HUES48 (cell line): ENCODE data around the gene PRKCQ.
"Not testable (repeated sequence)": the region's sequence is repeated elsewhere in the genome, so short reads cannot be mapped to it uniquely, and the experiment has no call there.

ENCODE experiments used
- H3K27ac ChIP-seq: one replicate; pipeline ENCODE4 v1.7.0; 2013; ENCODE audit warnings: low read depth, low read length, inconsistent platforms
- H3K27me3 ChIP-seq: 2 replicates; pipeline ENCODE4 v1.6.1; 2013; ENCODE audit warnings: mild to moderate bottlenecking, low read length; ENCODE audit not compliant: control insufficient read depth, insufficient read depth
- H3K36me3 ChIP-seq: 2 replicates; pipeline ENCODE4 v1.6.1; 2013; ENCODE audit warnings: low read length; ENCODE audit not compliant: control insufficient read depth, insufficient read depth
- H3K4me1 ChIP-seq: 2 replicates; pipeline ENCODE4 v1.6.1; 2013; ENCODE audit warnings: mild to moderate bottlenecking, low read length; ENCODE audit not compliant: control insufficient read depth, insufficient read depth
- H3K4me3 ChIP-seq: 2 replicates; pipeline ENCODE4 v1.5.1; 2013; ENCODE audit warnings: mild to moderate bottlenecking, low read depth, low read length
- H3K9ac ChIP-seq: 2 replicates; pipeline ENCODE4 v1.6.1; 2013; ENCODE audit warnings: mild to moderate bottlenecking, low read depth, low read length, moderate library complexity
- H3K9me3 ChIP-seq: 2 replicates; pipeline ENCODE4 v1.6.1; 2013; ENCODE audit warnings: low read length; ENCODE audit not compliant: control insufficient read depth, insufficient read depth

Gene PRKCQ

GRCh38 chr10:6473901-6474370, 106.1 kb downstream of the PRKCQ start:
- H3K27ac ChIP-seq: no peak overlapping the region
- no peak overlapping the region for H3K9ac ChIP-seq
- H3K4me3 ChIP-seq: no peak overlapping the region
- 0 out of 2 replicates have a peak, but pooled peaks cover 6% of the 10 kb centered on the region for H3K36me3 ChIP-seq
- no peaks in the 10 kb centered on the region for H3K4me1 ChIP-seq
- no peaks in the 10 kb centered on the region for H3K9me3 ChIP-seq
- H3K27me3 ChIP-seq: no peaks in the 10 kb centered on the region

- Histone ChIP-seq H3K27ac (no peak overlapping the region), H3K9ac (no peak overlapping the region), H3K9me3 (no peaks in the 10 kb centered on the region), H3K36me3 (0 out of 2 replicates have a peak, but pooled peaks cover 6% of the 10 kb centered on the region), H3K4me3 (no peak overlapping the region), H3K4me1 (no peaks in the 10 kb centered on the region), H3K27me3 (no peaks in the 10 kb centered on the region)
Measured at GRCh38 chr10:6473430-6473829, 106.6 kb downstream of the PRKCQ start.

- not testable (repeated sequence) for H3K36me3 ChIP-seq, H3K9me3 ChIP-seq, H3K4me3 ChIP-seq, H3K9ac ChIP-seq, H3K4me1 ChIP-seq, H3K27ac ChIP-seq, H3K27me3 ChIP-seq
Measured at GRCh38 chr10:6472710-6473005, 107.4 kb downstream of the PRKCQ start.

GRCh38 chr10:6470894-6471618, 109.0 kb downstream of the PRKCQ start:
- Histone ChIP-seq H3K36me3 (no peaks in the 10 kb centered on the region), H3K27ac (no peak overlapping the region), H3K4me1 (no peaks in the 10 kb centered on the region), H3K4me3 (no peak overlapping the region), H3K27me3 (no peaks in the 10 kb centered on the region), H3K9me3 (no peaks in the 10 kb centered on the region), H3K9ac (no peak overlapping the region)

- Histone ChIP-seq H3K27ac (no peak overlapping the region), H3K36me3 (no peaks in the 10 kb centered on the region), H3K4me1 (no peaks in the 10 kb centered on the region), H3K4me3 (no peak overlapping the region), H3K27me3 (no peaks in the 10 kb centered on the region), H3K9me3 (no peaks in the 10 kb centered on the region), H3K9ac (no peak overlapping the region)
Measured at GRCh38 chr10:6469661-6470060, 110.4 kb downstream of the PRKCQ start.

- Histone ChIP-seq H3K4me3 (no peak overlapping the region), H3K27me3 (no peaks in the 10 kb centered on the region), H3K27ac (no peak overlapping the region), H3K9me3 (no peaks in the 10 kb centered on the region), H3K36me3 (no peaks in the 10 kb centered on the region; the same call in 1 of the 2 replicates), H3K9ac (no peak overlapping the region), H3K4me1 (no peaks in the 10 kb centered on the region)
Measured at GRCh38 chr10:6465854-6466601, 114.0 kb downstream of the PRKCQ start.

- no peaks in the 10 kb centered on the region for H3K4me1 ChIP-seq
- H3K36me3 ChIP-seq: no peaks in the 10 kb centered on the region; the same call in 1 of the 2 replicates
- no peak overlapping the region for H3K27ac ChIP-seq
- H3K9me3 ChIP-seq: no peaks in the 10 kb centered on the region
- H3K4me3 ChIP-seq: no peak overlapping the region
- H3K9ac ChIP-seq: no peak overlapping the region
- H3K27me3 ChIP-seq: no peaks in the 10 kb centered on the region
Measured at GRCh38 chr10:6465437-6465836, 114.6 kb downstream of the PRKCQ start.

- no peaks in the 10 kb centered on the region for H3K4me1 ChIP-seq
- no peaks in the 10 kb centered on the region for H3K9me3 ChIP-seq
- H3K9ac ChIP-seq: no peak overlapping the region
- no peak overlapping the region for H3K27ac ChIP-seq
- no peaks in the 10 kb centered on the region; the same call in 1 of the 2 replicates for H3K36me3 ChIP-seq
- no peak overlapping the region for H3K4me3 ChIP-seq
- H3K27me3 ChIP-seq: no peaks in the 10 kb centered on the region
Measured at GRCh38 chr10:6464862-6465430, 115.1 kb downstream of the PRKCQ start.

- Histone ChIP-seq H3K36me3 (peaks cover 2% of the 10 kb centered on the region; the same call in 1 of the 2 replicates), H3K27me3 (no peaks in the 10 kb centered on the region), H3K9me3 (no peaks in the 10 kb centered on the region), H3K9ac (no peak overlapping the region), H3K4me1 (no peaks in the 10 kb centered on the region), H3K4me3 (no peak overlapping the region), H3K27ac (no peak overlapping the region)
Measured at GRCh38 chr10:6463366-6463765, 116.7 kb downstream of the PRKCQ start.

GRCh38 chr10:6461961-6462360, 118.1 kb downstream of the PRKCQ start:
- no peak overlapping the region for H3K27ac ChIP-seq
- peaks cover 5% of the 10 kb centered on the region; the same call in 1 of the 2 replicates for H3K36me3 ChIP-seq
- H3K27me3 ChIP-seq: no peaks in the 10 kb centered on the region
- no peak overlapping the region for H3K9ac ChIP-seq
- H3K4me1 ChIP-seq: no peaks in the 10 kb centered on the region
- H3K4me3 ChIP-seq: no peak overlapping the region
- H3K9me3 ChIP-seq: no peaks in the 10 kb centered on the region

- no peaks in the 10 kb centered on the region for H3K9me3 ChIP-seq
- H3K9ac ChIP-seq: no peak overlapping the region
- no peak overlapping the region for H3K4me3 ChIP-seq
- H3K36me3 ChIP-seq: peaks cover 9% of the 10 kb centered on the region; the same call in 1 of the 2 replicates
- H3K4me1 ChIP-seq: no peaks in the 10 kb centered on the region
- H3K27me3 ChIP-seq: no peaks in the 10 kb centered on the region
- H3K27ac ChIP-seq: no peak overlapping the region
Measured at GRCh38 chr10:6460861-6461409, 119.1 kb downstream of the PRKCQ start.
